Skeletal muscle satellite cell (primary cell): Measurements from ENCODE around the gene C10orf67.
"Not testable (repeated sequence)": the region's sequence is repeated elsewhere in the genome, so short reads cannot be mapped to it uniquely, and the experiment has no call there.

Experiments
- H3K27me3 ChIP-seq: 2 replicates; pipeline ENCODE4 v1.7.0; 2013; ENCODE audit warnings: low read length; ENCODE audit not compliant: control insufficient read depth, insufficient read depth
- H3K36me3 ChIP-seq: 2 replicates; pipeline ENCODE4 v1.7.0; 2013; ENCODE audit warnings: mild to moderate bottlenecking, control low read depth, low read length; ENCODE audit not compliant: insufficient read depth
- H3K4me1 ChIP-seq: 2 replicates; pipeline ENCODE4 v1.7.0; 2013; ENCODE audit warnings: low read length; ENCODE audit not compliant: control insufficient read depth, insufficient read depth
- H3K4me2 ChIP-seq: 2 replicates; pipeline ENCODE4 v1.7.0; 2013; ENCODE audit warnings: mild to moderate bottlenecking, low read length
- H3K4me3 ChIP-seq: 2 replicates; pipeline ENCODE4 v1.7.0; 2013; ENCODE audit warnings: low read length
- H3K9ac ChIP-seq: 2 replicates; pipeline ENCODE4 v1.7.0; 2013; ENCODE audit warnings: mild to moderate bottlenecking, low read depth, low read length, moderate library complexity
- H3K9me3 ChIP-seq: replicated peaks from 2 replicates; pipeline ENCODE4 v1.7.0; 2013; ENCODE audit warnings: mild to moderate bottlenecking, control low read depth, low read length

Gene C10orf67

DNA sequence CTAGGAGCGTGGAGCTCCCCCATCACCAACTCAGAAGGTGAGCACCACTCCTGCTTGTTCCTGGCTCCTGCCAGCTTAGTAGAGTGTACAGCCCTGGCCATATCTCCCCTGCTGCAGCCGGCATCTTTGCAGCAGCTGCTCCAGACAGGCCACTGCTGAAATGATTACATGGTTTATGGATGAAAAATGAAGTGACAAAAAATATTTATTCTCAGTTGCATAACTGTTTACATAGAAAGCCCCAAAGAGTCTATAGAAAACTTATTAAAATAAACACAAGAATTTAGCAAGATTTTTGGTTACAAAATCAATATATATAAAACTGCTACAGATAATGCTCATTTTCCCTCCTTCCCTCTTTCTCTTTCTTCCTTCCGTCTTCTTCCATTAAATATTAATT lies 27.2 kb downstream of the C10orf67 start:
- H3K9ac ChIP-seq: no peak overlapping the region
- no peak overlapping the region for H3K4me3 ChIP-seq
- no peaks in the 10 kb centered on the region for H3K36me3 ChIP-seq
- no peaks in the 10 kb centered on the region for H3K27me3 ChIP-seq
- H3K9me3 ChIP-seq: no peaks in the 10 kb centered on the region
- no peak overlapping the region for H3K4me2 ChIP-seq
- H3K4me1 ChIP-seq: no peaks in the 10 kb centered on the region

DNA sequence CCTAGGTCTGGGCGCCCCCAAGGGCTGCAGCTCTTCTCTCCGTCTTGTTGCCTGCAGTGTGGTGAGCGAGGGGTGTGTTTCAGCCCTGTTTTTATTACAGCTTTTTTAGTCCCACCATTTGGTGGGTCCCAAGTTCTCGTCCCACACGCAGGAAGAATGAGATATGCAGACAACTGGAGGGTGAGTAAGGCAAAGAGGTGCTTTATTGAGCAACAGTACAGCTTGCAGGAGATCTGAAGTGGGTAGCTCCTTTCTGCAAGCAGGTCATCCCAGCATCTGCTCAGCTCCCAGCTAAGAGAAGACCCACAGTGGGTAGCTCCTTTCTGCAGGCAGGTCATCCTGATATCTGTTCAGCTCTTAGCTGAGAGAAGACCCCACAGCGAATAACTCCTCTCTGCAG lies 28.2 kb downstream of the C10orf67 start:
- H3K9ac ChIP-seq: no peak overlapping the region
- no peaks in the 10 kb centered on the region for H3K36me3 ChIP-seq
- H3K4me3 ChIP-seq: no peak overlapping the region
- no peaks in the 10 kb centered on the region for H3K9me3 ChIP-seq
- H3K27me3 ChIP-seq: no peaks in the 10 kb centered on the region
- no peaks in the 10 kb centered on the region for H3K4me1 ChIP-seq
- H3K4me2 ChIP-seq: no peak overlapping the region

DNA sequence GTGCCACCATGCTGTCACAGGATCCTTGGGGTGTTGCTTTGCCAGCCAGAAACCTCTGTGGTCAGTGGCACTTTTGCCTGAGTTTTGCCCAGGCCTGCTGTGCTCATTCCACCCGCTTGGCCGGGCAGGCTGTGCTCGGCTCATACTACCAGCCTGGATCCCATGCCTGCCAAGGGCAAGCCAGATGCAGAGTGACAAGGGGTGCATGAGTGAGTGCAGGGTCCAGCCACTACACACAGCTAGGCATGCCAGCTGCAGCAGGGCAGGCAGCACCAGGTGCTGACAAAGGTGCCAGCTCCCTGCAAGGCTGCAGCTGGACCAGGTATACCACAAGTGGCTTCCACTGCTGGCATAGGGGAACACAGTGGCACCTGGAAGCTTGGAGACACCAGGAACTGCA lies 28.6 kb downstream of the C10orf67 start:
- no peak overlapping the region for H3K4me3 ChIP-seq
- H3K36me3 ChIP-seq: no peaks in the 10 kb centered on the region
- no peaks in the 10 kb centered on the region for H3K4me1 ChIP-seq
- H3K9ac ChIP-seq: no peak overlapping the region
- H3K27me3 ChIP-seq: peaks cover 2% of the 10 kb centered on the region
- no peaks in the 10 kb centered on the region for H3K9me3 ChIP-seq
- no peak overlapping the region for H3K4me2 ChIP-seq

DNA sequence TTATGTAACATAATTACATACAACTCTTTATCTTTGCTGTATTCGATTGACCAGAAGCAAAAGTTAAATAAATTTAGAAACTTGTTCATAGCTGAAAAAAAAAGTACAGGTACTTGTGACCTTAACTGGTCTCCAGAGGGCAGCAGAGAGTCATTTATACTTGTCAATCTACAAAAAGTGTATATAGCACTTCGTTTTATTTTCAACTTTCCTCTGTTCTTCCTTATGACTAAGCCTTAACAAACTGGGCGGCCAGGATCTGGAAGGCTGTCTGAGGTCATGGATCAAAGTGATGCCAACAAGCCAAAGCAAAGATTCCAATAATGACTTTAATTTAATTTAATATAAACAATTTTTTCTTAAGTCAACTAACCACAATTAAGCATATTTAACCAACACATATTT lies 29.8 kb downstream of the C10orf67 start:
- Histone ChIP-seq H3K9me3 (no peaks in the 10 kb centered on the region), H3K4me2 (no peak overlapping the region), H3K27me3 (peaks cover 7% of the 10 kb centered on the region), H3K36me3 (no peaks in the 10 kb centered on the region), H3K4me1 (no peaks in the 10 kb centered on the region), H3K4me3 (no peak overlapping the region), H3K9ac (no peak overlapping the region)

DNA sequence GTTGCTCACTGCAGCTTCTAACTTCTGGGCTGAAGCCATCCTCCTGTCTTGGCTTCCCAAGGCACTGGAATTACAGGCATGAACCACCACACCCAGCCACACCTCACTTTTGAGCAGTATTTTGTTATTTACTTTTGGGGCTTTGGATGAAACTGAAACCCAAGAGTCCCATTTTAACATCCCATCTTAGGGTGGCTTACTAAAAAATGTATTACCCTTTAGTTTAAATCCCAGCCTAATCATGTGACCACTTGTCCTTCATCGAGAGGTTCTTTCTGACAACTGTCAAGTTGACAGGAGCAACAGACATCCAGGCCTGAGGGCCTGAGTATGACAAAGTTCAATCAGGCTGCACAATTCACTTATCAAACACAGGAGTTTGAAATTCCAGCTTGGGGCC lies 33.6 kb downstream of the C10orf67 start:
- H3K9me3 ChIP-seq: no peaks in the 10 kb centered on the region
- no peak overlapping the region for H3K9ac ChIP-seq
- H3K36me3 ChIP-seq: no peaks in the 10 kb centered on the region
- H3K4me3 ChIP-seq: no peak overlapping the region
- no peak overlapping the region for H3K4me2 ChIP-seq
- H3K27me3 ChIP-seq: peaks cover 7% of the 10 kb centered on the region
- no peaks in the 10 kb centered on the region for H3K4me1 ChIP-seq

DNA sequence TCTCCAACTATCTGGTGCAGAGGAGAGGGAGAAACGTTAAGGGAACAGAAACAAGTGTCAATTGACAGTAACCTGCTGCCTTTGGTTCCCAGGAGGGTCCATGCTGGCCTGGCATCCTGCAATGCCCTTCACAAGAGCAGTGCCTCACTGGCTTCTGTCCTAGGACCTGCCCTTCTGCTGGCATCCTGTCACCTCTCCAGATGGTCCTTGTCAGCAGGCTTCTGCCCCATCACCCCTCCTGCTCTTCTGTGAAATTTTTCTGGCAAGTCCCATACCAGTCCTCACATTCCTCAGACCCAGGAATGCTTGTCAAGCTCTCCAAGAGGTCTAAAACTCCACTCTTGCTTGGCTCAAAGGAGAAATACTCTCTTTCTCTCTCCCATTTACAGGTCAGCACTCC lies 34.2 kb downstream of the C10orf67 start:
- no peak overlapping the region for H3K9ac ChIP-seq
- H3K4me1 ChIP-seq: no peaks in the 10 kb centered on the region
- H3K4me2 ChIP-seq: no peak overlapping the region
- no peak overlapping the region for H3K4me3 ChIP-seq
- no peaks in the 10 kb centered on the region for H3K9me3 ChIP-seq
- peaks cover 7% of the 10 kb centered on the region for H3K27me3 ChIP-seq
- H3K36me3 ChIP-seq: no peaks in the 10 kb centered on the region

DNA sequence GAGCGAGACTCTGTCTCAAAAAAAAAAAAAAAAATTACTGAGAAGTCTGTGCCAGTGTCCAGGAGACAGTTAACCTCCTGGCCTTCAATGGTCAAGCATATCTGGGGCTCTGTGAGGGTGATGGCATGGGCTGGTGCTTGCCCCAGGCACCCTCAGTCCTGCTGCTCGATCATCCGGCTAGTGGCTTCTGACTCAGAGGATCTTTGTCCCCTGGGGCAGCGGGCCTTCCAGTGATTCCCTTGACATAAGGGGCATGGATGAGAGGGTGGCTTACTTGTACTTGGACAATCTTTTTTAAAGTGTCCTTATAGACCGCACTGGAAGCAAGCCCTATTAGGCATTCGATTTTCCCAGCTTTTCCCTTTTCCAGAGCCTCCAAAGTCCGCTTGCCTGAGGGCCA lies 44.6 kb downstream of the C10orf67 start:
- H3K9me3 ChIP-seq, H3K36me3 ChIP-seq, H3K4me1 ChIP-seq, H3K4me2 ChIP-seq, H3K9ac ChIP-seq, H3K4me3 ChIP-seq, H3K27me3 ChIP-seq: not testable (repeated sequence)

DNA sequence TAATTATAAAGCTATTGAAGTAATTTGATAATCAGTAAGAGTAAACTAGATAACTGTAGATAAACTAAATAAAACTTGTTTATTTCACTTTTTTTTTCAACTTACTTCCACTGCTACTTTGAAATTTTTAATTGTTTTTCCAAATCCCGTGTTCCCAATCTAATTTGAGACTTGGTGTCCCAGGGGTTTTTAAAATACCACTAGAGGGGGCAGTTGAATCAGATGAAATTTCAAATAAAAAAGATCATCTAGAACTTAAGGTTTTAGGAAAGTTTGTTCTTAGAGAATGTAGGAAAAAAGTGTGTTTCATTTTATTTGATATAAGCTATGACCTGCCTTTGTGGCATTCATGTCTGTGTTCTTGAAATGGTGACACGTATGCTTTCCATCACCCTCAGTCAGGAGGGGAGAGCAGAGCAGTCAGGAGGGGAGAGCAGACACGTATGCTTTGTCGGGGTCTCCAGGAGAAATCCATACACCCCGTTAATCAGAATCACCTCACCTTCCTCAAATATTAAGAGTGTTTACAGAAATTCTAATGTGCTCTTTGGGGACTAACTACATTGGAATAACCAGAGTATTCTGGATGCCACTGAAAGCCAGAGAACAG lies 49.9 kb downstream of the C10orf67 start:
- no peak overlapping the region for H3K9ac ChIP-seq
- no peak overlapping the region for H3K4me2 ChIP-seq
- H3K9me3 ChIP-seq: no peaks in the 10 kb centered on the region
- no peaks in the 10 kb centered on the region for H3K4me1 ChIP-seq
- H3K36me3 ChIP-seq: no peaks in the 10 kb centered on the region
- H3K4me3 ChIP-seq: no peak overlapping the region
- H3K27me3 ChIP-seq: peaks cover 16% of the 10 kb centered on the region

DNA sequence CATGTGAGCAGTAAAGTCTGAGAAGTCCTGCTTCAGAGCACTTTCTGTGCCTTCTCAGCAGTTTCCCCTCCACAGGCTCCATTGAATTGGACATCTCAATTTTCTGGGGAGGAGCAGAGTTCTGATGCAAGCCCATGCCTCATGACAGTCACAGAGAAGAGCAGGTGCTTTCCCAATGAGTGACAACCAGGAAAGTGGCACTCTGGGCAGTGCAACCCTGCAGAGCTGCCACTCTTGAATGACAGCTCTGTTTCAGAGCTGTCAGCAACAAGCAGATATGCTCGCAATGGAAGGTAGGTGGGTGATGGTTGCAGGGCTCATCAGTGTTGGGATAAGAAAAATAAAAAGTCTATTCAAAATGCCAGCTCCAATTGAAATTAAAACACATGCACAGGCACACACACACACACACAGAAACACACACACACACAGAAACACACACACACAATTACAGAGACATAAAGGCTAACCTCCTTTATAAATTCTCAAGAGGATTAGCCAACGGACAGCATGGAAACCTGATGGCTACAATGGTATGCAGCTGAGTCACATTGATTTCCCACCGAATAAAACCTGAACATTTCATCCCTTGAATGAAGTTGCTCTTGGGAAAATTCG lies 50.5 kb downstream of the C10orf67 start:
- no peak overlapping the region for H3K4me3 ChIP-seq
- no peaks in the 10 kb centered on the region for H3K36me3 ChIP-seq
- no peak overlapping the region for H3K4me2 ChIP-seq
- no peaks in the 10 kb centered on the region for H3K4me1 ChIP-seq
- H3K9me3 ChIP-seq: no peaks in the 10 kb centered on the region
- H3K27me3 ChIP-seq: peaks cover 18% of the 10 kb centered on the region
- H3K9ac ChIP-seq: no peak overlapping the region

DNA sequence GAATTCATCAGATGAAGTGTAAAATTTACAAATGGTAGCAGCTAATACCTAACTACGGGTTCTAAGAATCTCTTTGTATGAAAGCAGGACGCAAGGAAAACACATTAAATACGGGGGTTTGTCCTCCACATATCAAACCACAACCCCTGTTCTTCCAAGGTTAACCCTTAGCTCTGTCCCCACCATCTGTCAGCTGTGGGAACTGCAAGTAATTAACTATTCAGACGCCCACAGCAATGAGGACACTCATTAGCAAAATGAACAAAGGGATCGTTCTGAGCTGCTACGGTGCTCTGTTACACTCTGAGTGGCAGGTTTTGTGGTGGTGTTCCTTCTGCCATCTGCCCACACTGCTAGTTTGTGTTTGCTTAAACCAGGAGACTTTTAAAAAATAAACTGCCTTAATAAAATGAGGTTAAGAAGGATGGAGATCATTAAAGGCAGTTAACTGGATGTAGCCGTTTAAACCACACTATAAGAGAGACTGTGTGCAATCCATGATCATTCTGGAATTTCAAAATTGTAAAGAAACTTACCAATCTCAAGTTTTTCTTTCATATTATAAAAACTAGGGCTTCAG lies 51.4 kb downstream of the C10orf67 start:
- Histone ChIP-seq H3K4me3 (no peak overlapping the region), H3K9me3 (no peaks in the 10 kb centered on the region), H3K36me3 (no peaks in the 10 kb centered on the region), H3K27me3 (peaks cover 18% of the 10 kb centered on the region), H3K4me1 (no peaks in the 10 kb centered on the region), H3K4me2 (no peak overlapping the region), H3K9ac (no peak overlapping the region)

DNA sequence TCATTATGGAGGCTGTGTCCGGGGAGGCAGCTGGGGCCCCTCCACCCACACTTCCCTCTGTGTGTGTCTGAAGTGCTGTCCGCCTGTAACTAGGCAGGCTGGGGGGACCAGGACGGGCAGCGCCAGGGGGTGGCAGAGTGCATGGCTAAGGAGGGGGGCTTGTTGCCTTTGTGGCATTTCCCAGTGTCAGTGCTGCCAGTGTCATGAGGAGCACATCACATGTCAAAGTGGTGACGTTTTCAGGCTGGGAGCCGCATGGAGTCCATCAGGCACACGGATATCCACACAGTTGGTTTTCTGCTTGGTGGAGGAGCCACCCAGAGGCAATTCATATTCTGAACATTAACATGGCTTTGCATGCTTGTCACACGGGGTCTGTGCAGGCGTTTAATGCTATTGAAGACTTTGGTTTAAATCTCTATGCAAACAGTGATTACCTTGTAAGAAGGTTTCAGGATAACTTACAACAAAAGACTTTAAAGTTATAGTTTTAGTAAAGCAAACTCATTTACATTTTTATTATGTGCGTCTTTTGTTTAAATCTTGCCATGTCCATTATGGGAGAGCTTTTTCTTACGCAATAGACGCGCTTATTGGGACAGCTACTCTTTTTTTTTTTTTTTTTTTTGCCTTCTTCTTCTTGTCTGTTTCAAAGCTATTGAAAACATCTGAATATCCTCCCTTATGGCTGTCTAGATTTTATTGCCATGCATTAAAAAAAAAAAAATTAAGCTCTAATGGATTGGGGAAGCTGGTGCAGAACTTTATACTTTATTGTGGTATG lies 52.9 kb downstream of the C10orf67 start:
- Histone ChIP-seq H3K9ac (no peak overlapping the region), H3K4me3 (no peak overlapping the region), H3K27me3 (peaks cover 18% of the 10 kb centered on the region), H3K4me1 (no peaks in the 10 kb centered on the region), H3K9me3 (no peaks in the 10 kb centered on the region), H3K4me2 (no peak overlapping the region), H3K36me3 (no peaks in the 10 kb centered on the region)
